Thyroid gland (tissue), 4 donors: ENCODE measurements around the gene DHX16.

Experiments
- POLR2A ChIP-seq, 2 donors: fragments of 450-650 bp; IDR thresholded peaks; one replicate each; pipeline ENCODE4 v1.6.1; 2017; ENCODE audit warnings: antibody characterized with exemption in 2 of 2, mild to moderate bottlenecking in 2 of 2, moderate library complexity in 1 of 2
- TF ChIP-seq, protein P1 (sequence below), 6 experiments: fragments of 200-600 bp in 3 of 6; fragments of 450-650 bp in 3 of 6; sonication (generic) in 3 of 6; IDR thresholded peaks; one replicate each; pipeline ENCODE4 v1.5.1; 2016 to 2019; ENCODE audit warnings: antibody characterized with exemption in 6 of 6, mild to moderate bottlenecking in 2 of 6, inconsistent platforms in 1 of 6, moderate library complexity in 1 of 6

DNA sequence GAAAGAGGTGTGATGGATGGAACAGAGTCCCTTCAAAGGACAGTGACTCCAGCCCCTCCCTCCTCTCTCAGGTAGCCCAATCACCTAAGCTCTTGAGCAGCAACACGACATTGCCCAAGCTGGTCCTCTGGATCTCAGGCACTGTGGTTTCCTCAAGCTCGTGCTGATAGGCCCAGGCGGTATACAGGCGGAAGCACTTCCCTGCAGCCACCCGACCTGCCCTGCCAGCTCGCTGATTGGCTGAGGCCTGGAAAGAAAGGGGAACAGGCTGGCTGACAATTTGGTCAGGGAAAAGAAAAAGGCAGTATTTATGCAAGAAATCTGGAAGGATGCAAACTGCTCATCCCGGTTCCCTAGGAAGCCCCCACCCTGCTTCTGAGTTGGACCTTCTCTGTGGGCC, 16.3 kb downstream of the DHX16 start:
- TF ChIP-seq, protein P1, sequence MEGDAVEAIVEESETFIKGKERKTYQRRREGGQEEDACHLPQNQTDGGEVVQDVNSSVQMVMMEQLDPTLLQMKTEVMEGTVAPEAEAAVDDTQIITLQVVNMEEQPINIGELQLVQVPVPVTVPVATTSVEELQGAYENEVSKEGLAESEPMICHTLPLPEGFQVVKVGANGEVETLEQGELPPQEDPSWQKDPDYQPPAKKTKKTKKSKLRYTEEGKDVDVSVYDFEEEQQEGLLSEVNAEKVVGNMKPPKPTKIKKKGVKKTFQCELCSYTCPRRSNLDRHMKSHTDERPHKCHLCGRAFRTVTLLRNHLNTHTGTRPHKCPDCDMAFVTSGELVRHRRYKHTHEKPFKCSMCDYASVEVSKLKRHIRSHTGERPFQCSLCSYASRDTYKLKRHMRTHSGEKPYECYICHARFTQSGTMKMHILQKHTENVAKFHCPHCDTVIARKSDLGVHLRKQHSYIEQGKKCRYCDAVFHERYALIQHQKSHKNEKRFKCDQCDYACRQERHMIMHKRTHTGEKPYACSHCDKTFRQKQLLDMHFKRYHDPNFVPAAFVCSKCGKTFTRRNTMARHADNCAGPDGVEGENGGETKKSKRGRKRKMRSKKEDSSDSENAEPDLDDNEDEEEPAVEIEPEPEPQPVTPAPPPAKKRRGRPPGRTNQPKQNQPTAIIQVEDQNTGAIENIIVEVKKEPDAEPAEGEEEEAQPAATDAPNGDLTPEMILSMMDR (IDR thresholded peaks at IDR 0.05): no peak
- no peak for TF ChIP-seq POLR2A (IDR thresholded peaks at IDR 0.05)
